ENCODE results near the gene PDE11A. TPM values are rescaled to one million over a fixed set of nuclear protein-coding genes. Genes with fewer than 3 reads are reported as not detected.

PDE11A gene
- total RNA-seq, 1 experiment from 2014 or later: 0.13 TPM

- Mint-ChIP-seq H3K27me3 (ENCODE audit: low read depth) (peaks cover 15% of the 10 kb centered on the region), H3K9me3 (peaks cover 32 to 45% of the 10 kb centered on the region in 2 experiments), H3K36me3 (ENCODE audit: insufficient read depth in 1 of 3, low read depth in 3 of 3) (peaks cover 10 to 18% (median 18%) of the 10 kb centered on the region in 3 experiments), H3K4me1 (peaks cover 2 to 4% of the 10 kb centered on the region in 2 experiments; a peak in 3 of 4 replicates), H3K4me3 (no peak overlapping the region), H3K27ac (no peak overlapping the region)
- Histone ChIP-seq H3K18ac (ENCODE audit: insufficient read length, low read depth, low read length) (no peak overlapping the region), H4K91ac (ENCODE audit: insufficient read length, low read depth, low read length) (no peak overlapping the region), H4K8ac (replicated peaks; ENCODE audit: insufficient read length, low read depth, low read length) (no peak overlapping the region), H3K56ac (ENCODE audit: insufficient read length, low read depth, low read length) (no peak overlapping the region), H3T11ph (ENCODE audit: low read length) (no peak overlapping the region), H4K5ac (ENCODE audit: insufficient read length, low read depth, low read length) (no peak overlapping the region), H3K4me2 (ENCODE audit: insufficient read depth, insufficient read length, low read length) (no peak overlapping the region), H3K4ac (ENCODE audit: low read depth, low read length) (no peak overlapping the region), H2BK12ac (ENCODE audit: insufficient read length, low read depth, low read length) (no peak overlapping the region), H2AK5ac (ENCODE audit: insufficient read length, low read length) (no peak overlapping the region), H3K79me2 (ENCODE audit: insufficient read depth, low read length) (no peaks in the 10 kb centered on the region), H3K79me1 (ENCODE audit: insufficient read depth, low read depth, low read length, poor library complexity, severe bottlenecking) (no peaks in the 10 kb centered on the region), H3K9ac (ENCODE audit: extremely low read depth, insufficient read length, low read length) (no peak overlapping the region), H2AFZ (ENCODE audit: low read length) (no peak overlapping the region), H3K4me1 (ENCODE audit: insufficient read depth, low read length) (no peaks in the 10 kb centered on the region), H4K20me1 (ENCODE audit: control insufficient read depth, insufficient read depth, insufficient read length) (no peaks in the 10 kb centered on the region), H2BK120ac (ENCODE audit: low read depth, low read length, poor library complexity, severe bottlenecking) (no peak overlapping the region), H3K27me3 (ENCODE audit: insufficient read depth, low read length) (no peaks in the 10 kb centered on the region), H3K9me3 (ENCODE audit: control insufficient read depth, low read depth, low read length) (peaks cover 21% of the 10 kb centered on the region), H3K23ac (ENCODE audit: insufficient read length, low read depth, low read length) (no peak overlapping the region), H3K27ac (ENCODE audit: insufficient read length, low read depth, low read length) (no peak overlapping the region), H3K14ac (ENCODE audit: insufficient read depth, low read length) (no peak overlapping the region), H3K23me2 (ENCODE audit: insufficient read length, low read depth, low read length, poor library complexity, severe bottlenecking) (no peaks in the 10 kb centered on the region), H2BK15ac (ENCODE audit: low read depth, low read length) (no peak overlapping the region), H2BK5ac (ENCODE audit: insufficient read length, low read length) (no peak overlapping the region), H2BK20ac (ENCODE audit: low read depth, low read length, poor library complexity, severe bottlenecking) (no peak overlapping the region)
- no peak for TF ChIP-seq CTCF (conservative IDR thresholded peaks at IDR 0.05)
- WGBS (ENCODE audit: extremely low coverage, insufficient read length, low lambda C conversion rate): no CpG with 5 or more reads among the region's 6 CpGs
- DNase-seq: no peak
These were observed 239.8 kb downstream of the PDE11A start for GRCh38 chr2:177832611-177833433.
